NB4 (cell line): Measurements from ENCODE around the gene DCTN3.

Source experiments
- DNase-seq: peaks from one replicate; pipeline ENCODE4 v3.0.0; 2010; ENCODE audit warnings: low read depth
- H3K4me3 ChIP-seq: one replicate; pipeline ENCODE4 v1.5.1; 2011; ENCODE audit warnings: mild to moderate bottlenecking, low read depth, low read length, moderate library complexity
- MYC ChIP-seq: IDR thresholded peaks from 2 replicates; pipeline ENCODE4 v1.6.1; 2011; ENCODE audit warnings: low read depth, low read length
- POLR2A ChIP-seq: IDR thresholded peaks from 2 replicates; pipeline ENCODE4 v1.6.1; 2011; ENCODE audit warnings: mild to moderate bottlenecking; ENCODE audit not compliant: insufficient read length; ENCODE audit errors: extremely low read depth
- TF ChIP-seq, protein P1 (sequence below): IDR thresholded peaks from one replicate; pipeline ENCODE4 v1.5.1; 2012; ENCODE audit warnings: low read depth, low read length
- TF ChIP-seq, protein P2 (sequence below): IDR thresholded peaks from 2 replicates; pipeline ENCODE4 v1.6.1; 2011; ENCODE audit warnings: low read depth, low read length

Gene DCTN3

GRCh38 chr9:34633166-34633565 lies 12.9 kb upstream of the DCTN3 start:
- TF ChIP-seq, protein P1, sequence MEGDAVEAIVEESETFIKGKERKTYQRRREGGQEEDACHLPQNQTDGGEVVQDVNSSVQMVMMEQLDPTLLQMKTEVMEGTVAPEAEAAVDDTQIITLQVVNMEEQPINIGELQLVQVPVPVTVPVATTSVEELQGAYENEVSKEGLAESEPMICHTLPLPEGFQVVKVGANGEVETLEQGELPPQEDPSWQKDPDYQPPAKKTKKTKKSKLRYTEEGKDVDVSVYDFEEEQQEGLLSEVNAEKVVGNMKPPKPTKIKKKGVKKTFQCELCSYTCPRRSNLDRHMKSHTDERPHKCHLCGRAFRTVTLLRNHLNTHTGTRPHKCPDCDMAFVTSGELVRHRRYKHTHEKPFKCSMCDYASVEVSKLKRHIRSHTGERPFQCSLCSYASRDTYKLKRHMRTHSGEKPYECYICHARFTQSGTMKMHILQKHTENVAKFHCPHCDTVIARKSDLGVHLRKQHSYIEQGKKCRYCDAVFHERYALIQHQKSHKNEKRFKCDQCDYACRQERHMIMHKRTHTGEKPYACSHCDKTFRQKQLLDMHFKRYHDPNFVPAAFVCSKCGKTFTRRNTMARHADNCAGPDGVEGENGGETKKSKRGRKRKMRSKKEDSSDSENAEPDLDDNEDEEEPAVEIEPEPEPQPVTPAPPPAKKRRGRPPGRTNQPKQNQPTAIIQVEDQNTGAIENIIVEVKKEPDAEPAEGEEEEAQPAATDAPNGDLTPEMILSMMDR: no peak
- TF ChIP-seq MYC: no peak
- DNase-seq: no peak
- no peak overlapping the region for H3K4me3 ChIP-seq

DNA sequence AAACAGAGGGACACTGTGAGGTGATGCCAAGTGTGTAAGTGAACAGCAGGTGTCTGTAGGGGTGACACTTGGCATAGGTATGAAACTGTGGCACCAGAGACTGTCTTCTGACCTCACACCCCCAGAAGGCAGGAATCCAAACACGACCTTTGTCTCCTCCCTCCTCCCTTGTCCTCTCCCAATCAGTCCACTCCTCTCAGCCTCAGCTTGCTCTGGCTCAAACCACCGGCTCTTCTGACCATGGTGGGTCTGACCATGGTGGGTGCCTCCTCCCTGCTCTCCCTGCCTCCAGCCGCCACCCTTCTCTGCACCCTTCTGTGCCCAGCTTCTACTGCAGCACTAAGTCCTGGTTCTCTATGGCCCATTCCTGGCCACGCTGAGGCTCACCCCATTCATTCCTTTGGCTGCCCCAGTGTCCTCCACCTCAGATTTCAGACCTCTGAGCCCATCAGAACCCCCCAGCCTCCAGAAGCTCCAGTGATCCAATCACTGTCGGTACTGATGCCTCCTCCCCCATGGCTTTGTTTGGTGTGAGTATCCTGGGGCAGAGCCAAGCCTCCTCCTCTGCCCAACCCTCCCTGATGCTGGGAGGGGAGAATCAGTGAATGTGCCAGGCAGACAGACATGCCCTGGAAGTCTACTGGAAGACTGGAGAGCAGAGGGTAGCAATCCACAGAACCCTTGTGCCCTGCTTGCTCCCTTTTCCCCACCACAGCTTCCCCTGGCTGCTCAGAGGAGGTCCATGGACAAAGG lies 10.3 kb upstream of the DCTN3 start:
- TF ChIP-seq, protein P1: no peak
- TF ChIP-seq MYC (no peak), POLR2A (no peak)
- TF ChIP-seq, protein P2, sequence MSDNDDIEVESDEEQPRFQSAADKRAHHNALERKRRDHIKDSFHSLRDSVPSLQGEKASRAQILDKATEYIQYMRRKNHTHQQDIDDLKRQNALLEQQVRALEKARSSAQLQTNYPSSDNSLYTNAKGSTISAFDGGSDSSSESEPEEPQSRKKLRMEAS: no peak
- DNase-seq: no peak
- no peak overlapping the region for H3K4me3 ChIP-seq

GRCh38 chr9:34629491-34629808 lies 9.2 kb upstream of the DCTN3 start:
- DNase-seq: no peak
- TF ChIP-seq, protein P1: no peak
- TF ChIP-seq, protein P2: no peak
- no peak for TF ChIP-seq MYC
- TF ChIP-seq POLR2A: no peak
- H3K4me3 ChIP-seq: no peak overlapping the region

DNA sequence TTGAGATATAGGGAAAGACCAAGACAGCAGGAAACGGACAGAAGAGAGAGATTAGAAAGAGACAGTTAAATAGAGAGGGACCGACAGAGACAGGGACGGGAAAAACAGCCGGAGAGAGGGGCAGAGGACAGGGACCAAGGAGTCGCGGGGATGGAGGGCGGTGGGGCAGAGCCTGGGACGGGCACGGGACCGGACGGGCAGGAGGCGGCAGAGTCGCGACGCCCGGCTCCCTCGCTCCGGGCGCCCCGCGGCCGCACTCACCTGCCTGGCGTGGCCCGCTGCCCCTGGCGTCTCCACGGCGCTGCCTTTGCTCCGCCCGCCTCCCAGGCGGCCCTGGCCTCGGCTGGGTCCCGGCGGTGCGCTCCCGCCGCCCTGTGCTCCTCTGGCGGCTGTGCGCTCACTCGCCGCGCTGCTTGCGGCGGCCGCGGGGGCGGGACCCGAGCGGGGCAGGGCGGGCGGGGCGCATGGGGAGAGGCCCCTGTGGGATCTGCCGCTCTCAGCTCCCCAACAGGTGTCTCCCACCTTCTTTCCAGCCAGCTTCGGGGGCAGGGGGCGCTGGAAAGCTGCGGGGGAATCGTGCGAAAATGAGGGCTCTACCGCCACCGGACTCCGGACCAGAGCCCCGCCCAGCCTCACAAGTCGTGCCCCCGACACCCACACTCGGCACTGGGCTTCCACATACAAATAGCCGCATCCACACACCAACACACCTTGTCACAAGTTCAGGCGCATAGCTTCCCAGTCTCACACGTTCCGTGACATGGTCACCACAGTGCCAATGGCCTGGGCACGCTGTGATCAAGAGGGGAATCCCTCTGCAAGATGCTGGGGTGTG lies 8.6 kb upstream of the DCTN3 start, which contains the start of gene ARID3C:
TSS of gene ARID3C (minus strand) at position 411 of the 835 bp plus-strand sequence. CDS start 1,052 bp downstream, outside the sequence.
- TF ChIP-seq POLR2A: no peak
- no peak for TF ChIP-seq MYC
- TF ChIP-seq, protein P1: no peak
- TF ChIP-seq, protein P2: no peak
- H3K4me3 ChIP-seq: no peak within 1 kb of the TSS
- peak; percentile 60 for DNase-seq

- TF ChIP-seq POLR2A: no peak
- TF ChIP-seq, protein P1: no peak
- TF ChIP-seq, protein P2: no peak
- no peak for TF ChIP-seq MYC
- no peak for DNase-seq
- no peak overlapping the region for H3K4me3 ChIP-seq
These were observed 7.7 kb upstream of the DCTN3 start for GRCh38 chr9:34627716-34628655.
